HepG2 (cell line): ENCODE measurements around the gene OR52N1. TPM values are rescaled to one million over a fixed set of nuclear protein-coding genes. Genes with fewer than 3 reads are reported as not detected.

Source experiments
- ATAC-seq: fragments of 200-7000 bp; cut with Tn5 transposase; 3 replicates; pipeline ENCODE4 v1.9.1; 2020; ENCODE audit warnings: mild to moderate bottlenecking, moderate library complexity
- BruUV-seq: library from RNA; stranded (reverse); fragments of 400-500 nt; replicated peaks from 2 replicates; lab custom pipeline; 2021; lab: Mats Ljungman, UMichigan
- CTCF ChIA-PET: fragments of 300-600 bp; formaldehyde crosslinking; extraction: SDS; loops from one replicate; lab custom pipeline; 2021; ENCODE audit warnings: low total read pairs, inconsistent platforms, low intra/inter-chr PET ratio; lab: Yijun Ruan, JAX
- POLR2A ChIA-PET: fragments of 350-600 bp; sonication (Branson Sonifier 250); formaldehyde crosslinking; loops from one replicate; lab custom pipeline; 2020; ENCODE audit warnings: antibody characterized with exemption, inconsistent platforms; lab: Yijun Ruan, JAX
- DNase-seq: peaks from one replicate; pipeline ENCODE4 v3.0.0-alpha.2; 2015; ENCODE audit warnings: low spot score
- FAIRE-seq: peaks from 3 replicates; lab custom pipeline; 2011; peaks lifted over from hg19 to GRCh38; lab: Jason Lieb, UNC
- H2AFZ ChIP-seq: one replicate; pipeline ENCODE4 v1.6.1; 2011; ENCODE audit warnings: low read length, inconsistent platforms
- H3K27ac ChIP-seq: fragments of 300-600 bp; 3 replicates; pipeline ENCODE4 v1.8.0; 2011; ENCODE audit warnings: mixed run types, mild to moderate bottlenecking, mixed read lengths, low read length, inconsistent platforms; ENCODE audit not compliant: insufficient read depth; ENCODE audit errors: extremely low read length
- H3K27me3 ChIP-seq, 2 experiments: fragments of 200-600 bp in 1 of 2; 2 replicates in 1 of 2; 3 replicates in 1 of 2; pipeline versions ENCODE4 v1.6.0 to v1.8.0; 2011; ENCODE audit warnings: low read length in 2 of 2, mild to moderate bottlenecking in 2 of 2, moderate library complexity in 2 of 2, inconsistent platforms in 1 of 2; ENCODE audit not compliant: insufficient read depth in 2 of 2, control insufficient read depth in 1 of 2
- H3K36me3 ChIP-seq, 2 experiments: fragments of 200-600 bp in 1 of 2; replicated peaks in 1 of 2; 2 replicates in 1 of 2; 3 replicates in 1 of 2; pipeline versions ENCODE4 v1.5.1 to v1.8.0; 2011; ENCODE audit warnings: low read length in 2 of 2, inconsistent platforms in 1 of 2; ENCODE audit not compliant: insufficient read depth in 2 of 2, control insufficient read depth in 1 of 2
- H3K4me1 ChIP-seq: 2 replicates; pipeline ENCODE4 v1.5.1; 2012; ENCODE audit warnings: low read length, inconsistent platforms; ENCODE audit not compliant: insufficient read depth
- H3K4me2 ChIP-seq: 2 replicates; pipeline ENCODE4 v1.6.0; 2011; ENCODE audit warnings: low read depth, low read length, inconsistent platforms
- H3K4me3 ChIP-seq, 3 experiments: fragments of 200-600 bp in 1 of 3; sonication (generic), shearing (Covaris generic) in 1 of 3; replicated peaks in 1 of 3; 2 replicates each; pipeline ENCODE4 v1.5.1; 2011 to 2016; ENCODE audit warnings: low read length in 3 of 3, inconsistent platforms in 2 of 3, low read depth in 2 of 3, mild to moderate bottlenecking in 2 of 3, control low read depth in 1 of 3, mixed read lengths in 1 of 3; ENCODE audit not compliant: insufficient read depth in 1 of 3
- H3K79me2 ChIP-seq: one replicate; pipeline ENCODE4 v1.6.1; 2011; ENCODE audit warnings: low read length, inconsistent platforms; ENCODE audit not compliant: insufficient read depth
- H3K9ac ChIP-seq: 2 replicates; pipeline ENCODE4 v1.6.0; 2011; ENCODE audit warnings: mild to moderate bottlenecking, low read depth, low read length, inconsistent platforms; ENCODE audit not compliant: insufficient read depth
- H3K9me3 ChIP-seq: 2 replicates; pipeline ENCODE4 v1.5.1; 2012; ENCODE audit warnings: mild to moderate bottlenecking, low read length
- H4K20me1 ChIP-seq: 2 replicates; pipeline ENCODE4 v1.6.0; 2011; ENCODE audit warnings: inconsistent platforms, mild to moderate bottlenecking, low read length, moderate library complexity; ENCODE audit not compliant: insufficient read depth
- ATRX ChIP-seq: sonication (generic); formaldehyde crosslinking; IDR thresholded peaks from 2 replicates; pipeline ENCODE4 v1.4.0; 2020; ENCODE audit warnings: missing genetic modification reagents, borderline replicate concordance
- BHLHE40 ChIP-seq: IDR thresholded peaks from 2 replicates; pipeline ENCODE4 v1.6.1; 2011; ENCODE audit warnings: low read length, improper control_type of control experiment
- NFYB ChIP-seq: sonication (generic); formaldehyde crosslinking; IDR thresholded peaks from 2 replicates; pipeline ENCODE4 v1.4.0; 2020; ENCODE audit warnings: missing genetic modification reagents
- NR2F1 ChIP-seq, 2 experiments: fragments of 450-650 bp in 1 of 2; formaldehyde crosslinking in 1 of 2; IDR thresholded peaks; 2 replicates each; pipeline versions ENCODE4 v1.5.0 to v1.6.1; 2016 to 2020; ENCODE audit warnings: mild to moderate bottlenecking in 1 of 2, missing compliant biosample characterization in 1 of 2, missing genetic modification reagents in 1 of 2, moderate library complexity in 1 of 2
- ZKSCAN5 ChIP-seq: sonication (generic); formaldehyde crosslinking; IDR thresholded peaks from 2 replicates; pipeline ENCODE4 v1.5.1; 2020; ENCODE audit warnings: mild to moderate bottlenecking, missing genetic modification reagents
- ZNF264 ChIP-seq: sonication (generic); formaldehyde crosslinking; IDR thresholded peaks from 2 replicates; pipeline ENCODE4 v1.4.0; 2020; ENCODE audit warnings: missing genetic modification reagents
- ZNF382 ChIP-seq: sonication (generic); formaldehyde crosslinking; IDR thresholded peaks from 2 replicates; pipeline ENCODE4 v1.5.0; 2020; ENCODE audit warnings: missing genetic modification reagents, mild to moderate bottlenecking, borderline replicate concordance
- WGBS: methylation state at CpG from one replicate; pipeline ENCODE4 v1.1.6; 2017; ENCODE audit warnings: low lambda C conversion rate; 5-methylcytosine and 5-hydroxymethylcytosine counted together
- in situ Hi-C: cut with HindIII; loops from 2 replicates; pipeline ENCODE4 v1.10.0; 2017; ENCODE audit warnings: low pct_unique_long_range_greater_than_20kb; ENCODE audit not compliant: extremely low pct_ligation_motif_present
- intact Hi-C: fragments of 100-400 bp; cut with micrococcal nuclease; formaldehyde crosslinking; loops from one replicate; pipeline ENCODE4 v1.10.0; 2022; ENCODE audit not compliant: unreplicated experiment
- polyA plus RNA-seq, 8 experiments: library from polyadenylated mRNA; depleted of rRNA in 3 of 8; stranded (reverse) in 7 of 8; unstranded in 1 of 8; fragments of >200 nt; fragmentation: Illumina TruSeq in 4 of 8; extraction: Trizol in 4 of 8; gene quantifications; 2 replicates each; pipeline versions ENCODE4 v1.2.1 to v1.2.3, GENCODE V29; 2011 to 2016; ENCODE audit warnings: low read depth in 4 of 8, missing spikeins in 1 of 8, mixed read lengths in 1 of 8; ENCODE audit not compliant: insufficient read depth in 1 of 8
- total RNA-seq, 5 experiments: library from RNA; depleted of rRNA; stranded (reverse); fragments of >200 nt; fragmentation: Illumina TruSeq; extraction: Trizol; gene quantifications; 2 replicates each; pipeline ENCODE4 v1.2.3, GENCODE V29; 2016; ENCODE audit warnings: low read depth in 1 of 5
- TF ChIP-seq, protein P1 (sequence below): sonication (generic); formaldehyde crosslinking; IDR thresholded peaks from 2 replicates; pipeline ENCODE4 v1.5.0; 2020; ENCODE audit warnings: missing genetic modification reagents
- TF ChIP-seq, protein P2 (sequence below): sonication (generic); formaldehyde crosslinking; IDR thresholded peaks from 2 replicates; pipeline ENCODE4 v1.4.0; 2020; ENCODE audit warnings: missing genetic modification reagents, borderline replicate concordance
- TF ChIP-seq, protein P3 (sequence below): sonication (generic); formaldehyde crosslinking; IDR thresholded peaks from 2 replicates; pipeline ENCODE4 v1.5.1; 2020; ENCODE audit warnings: missing genetic modification reagents, mild to moderate bottlenecking, borderline replicate concordance
- TF ChIP-seq, protein P4 (sequence below): sonication (generic); formaldehyde crosslinking; IDR thresholded peaks from 2 replicates; pipeline ENCODE4 v1.4.0; 2020; ENCODE audit warnings: low read depth, mild to moderate bottlenecking, missing genetic modification reagents
- TF ChIP-seq, protein P5 (sequence below): sonication (generic); IDR thresholded peaks from 2 replicates; pipeline ENCODE4 v1.6.1; 2016; ENCODE audit warnings: low read depth, borderline replicate concordance

Gene OR52N1
- total and polyA plus RNA-seq, 2 of the 13 experiments (the other 11 are each of a cell fraction or from before 2014, with no cell fraction given) = not detected

DNA sequence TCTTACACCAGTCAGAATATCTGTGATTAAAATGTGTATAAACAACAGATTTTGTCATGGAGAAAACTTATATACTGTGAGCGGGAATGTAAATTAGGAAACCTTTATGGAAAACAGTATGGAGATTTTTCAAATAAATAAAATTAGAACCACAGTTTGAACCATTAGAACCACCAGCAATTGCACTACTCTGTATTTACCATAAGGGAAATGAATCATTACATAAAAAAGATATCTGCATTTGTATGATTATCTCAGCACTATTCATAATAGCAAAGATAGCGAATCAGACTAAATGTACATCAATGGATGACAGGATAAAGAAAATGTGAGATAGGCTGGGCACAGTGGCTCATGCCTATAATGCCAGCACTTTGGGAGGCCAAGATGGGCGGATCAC lies 44.5 kb downstream of the OR52N1 start:
- Histone ChIP-seq H3K4me3 (no peak overlapping the region), H3K79me2 (no peaks in the 10 kb centered on the region), H3K27me3 (no peaks in the 10 kb centered on the region), H3K4me2 (no peak overlapping the region), H3K9ac (no peak overlapping the region), H3K9me3 (no peaks in the 10 kb centered on the region), H4K20me1 (no peaks in the 10 kb centered on the region; the same call in 1 of the 2 replicates), H2AFZ (no peak overlapping the region), H3K36me3 (no peaks in the 10 kb centered on the region), H3K4me1 (no peaks in the 10 kb centered on the region), H3K27ac (no peak overlapping the region)
- ChIA-PET CTCF (no interaction called here), POLR2A (no interaction called here)
- 18% methylated on average over 3 of the region's 3 CpGs for WGBS
- intact Hi-C loops = no loop called here
- in situ Hi-C loops = no loop called here
- ATAC-seq (no peak), FAIRE-seq (no peak), DNase-seq (no peak)
- no TSS peak for BruUV-seq
- TF ChIP-seq ZNF382 = no peak
- TF ChIP-seq, protein P1, sequence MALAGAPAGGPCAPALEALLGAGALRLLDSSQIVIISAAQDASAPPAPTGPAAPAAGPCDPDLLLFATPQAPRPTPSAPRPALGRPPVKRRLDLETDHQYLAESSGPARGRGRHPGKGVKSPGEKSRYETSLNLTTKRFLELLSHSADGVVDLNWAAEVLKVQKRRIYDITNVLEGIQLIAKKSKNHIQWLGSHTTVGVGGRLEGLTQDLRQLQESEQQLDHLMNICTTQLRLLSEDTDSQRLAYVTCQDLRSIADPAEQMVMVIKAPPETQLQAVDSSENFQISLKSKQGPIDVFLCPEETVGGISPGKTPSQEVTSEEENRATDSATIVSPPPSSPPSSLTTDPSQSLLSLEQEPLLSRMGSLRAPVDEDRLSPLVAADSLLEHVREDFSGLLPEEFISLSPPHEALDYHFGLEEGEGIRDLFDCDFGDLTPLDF (CRISPR knock-in tag) = no peak
- TF ChIP-seq, protein P2, sequence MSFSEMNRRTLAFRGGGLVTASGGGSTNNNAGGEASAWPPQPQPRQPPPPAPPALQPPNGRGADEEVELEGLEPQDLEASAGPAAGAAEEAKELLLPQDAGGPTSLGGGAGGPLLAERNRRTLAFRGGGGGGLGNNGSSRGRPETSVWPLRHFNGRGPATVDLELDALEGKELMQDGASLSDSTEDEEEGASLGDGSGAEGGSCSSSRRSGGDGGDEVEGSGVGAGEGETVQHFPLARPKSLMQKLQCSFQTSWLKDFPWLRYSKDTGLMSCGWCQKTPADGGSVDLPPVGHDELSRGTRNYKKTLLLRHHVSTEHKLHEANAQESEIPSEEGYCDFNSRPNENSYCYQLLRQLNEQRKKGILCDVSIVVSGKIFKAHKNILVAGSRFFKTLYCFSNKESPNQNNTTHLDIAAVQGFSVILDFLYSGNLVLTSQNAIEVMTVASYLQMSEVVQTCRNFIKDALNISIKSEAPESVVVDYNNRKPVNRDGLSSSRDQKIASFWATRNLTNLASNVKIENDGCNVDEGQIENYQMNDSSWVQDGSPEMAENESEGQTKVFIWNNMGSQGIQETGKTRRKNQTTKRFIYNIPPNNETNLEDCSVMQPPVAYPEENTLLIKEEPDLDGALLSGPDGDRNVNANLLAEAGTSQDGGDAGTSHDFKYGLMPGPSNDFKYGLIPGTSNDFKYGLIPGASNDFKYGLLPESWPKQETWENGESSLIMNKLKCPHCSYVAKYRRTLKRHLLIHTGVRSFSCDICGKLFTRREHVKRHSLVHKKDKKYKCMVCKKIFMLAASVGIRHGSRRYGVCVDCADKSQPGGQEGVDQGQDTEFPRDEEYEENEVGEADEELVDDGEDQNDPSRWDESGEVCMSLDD (CRISPR knock-in tag) = no peak

DNA sequence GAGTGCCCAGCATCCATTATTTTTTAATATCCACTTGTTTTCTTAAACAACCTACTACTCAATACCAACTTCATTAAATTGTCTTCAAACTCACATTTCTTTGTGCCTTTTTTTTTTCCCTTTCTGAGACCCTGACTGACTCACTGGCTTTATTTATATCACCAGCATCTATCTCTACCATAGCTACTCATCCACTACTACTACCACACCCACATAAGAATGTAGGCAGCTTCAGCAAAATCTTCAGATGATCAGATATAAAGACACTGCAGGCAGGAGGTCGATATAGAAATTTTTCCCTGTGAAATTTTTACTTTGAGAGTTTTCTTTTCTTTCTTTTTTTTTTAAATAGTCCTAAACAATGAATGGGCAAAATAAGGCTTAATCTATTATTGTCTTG lies 52.6 kb downstream of the OR52N1 start:
- WGBS = 0% methylated on average over 1 of the region's 1 CpG
- in situ Hi-C loops = no loop called here
- H3K4me2 ChIP-seq = no peak overlapping the region
- H3K79me2 ChIP-seq = no peaks in the 10 kb centered on the region
- intact Hi-C loops = no loop called here
- no peak for DNase-seq
- no peaks in the 10 kb centered on the region for H3K9me3 ChIP-seq
- no peaks in the 10 kb centered on the region for H3K36me3 ChIP-seq
- ATAC-seq = no peak
- no peak overlapping the region for H3K9ac ChIP-seq
- no TSS peak for BruUV-seq
- POLR2A ChIA-PET = no interaction called here
- H3K27ac ChIP-seq = no peak overlapping the region
- no peaks in the 10 kb centered on the region for H3K27me3 ChIP-seq
- no peak for FAIRE-seq
- CTCF ChIA-PET = no interaction called here
- H2AFZ ChIP-seq = no peak overlapping the region
- no peak overlapping the region for H3K4me3 ChIP-seq
- no peaks in the 10 kb centered on the region for H3K4me1 ChIP-seq
- no peaks in the 10 kb centered on the region for H4K20me1 ChIP-seq
- TF ChIP-seq, protein P3, sequence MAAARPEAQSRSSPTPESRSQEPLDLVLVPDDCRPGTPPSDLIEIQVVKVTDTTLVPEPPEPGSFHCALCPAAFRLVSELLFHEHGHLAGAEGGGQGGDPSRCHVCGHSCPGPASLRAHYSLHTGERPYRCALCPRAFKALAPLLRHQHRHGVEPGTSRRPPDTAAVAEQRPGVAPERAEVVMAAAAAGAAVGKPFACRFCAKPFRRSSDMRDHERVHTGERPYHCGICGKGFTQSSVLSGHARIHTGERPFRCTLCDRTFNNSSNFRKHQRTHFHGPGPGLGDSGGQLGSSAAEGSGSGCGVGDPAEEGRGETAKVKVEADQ (CRISPR knock-in tag) = no peak
- TF ChIP-seq ZKSCAN5 (CRISPR knock-in tag) (no peak), NR2F1 (CRISPR knock-in tag; IDR thresholded peaks at IDR 0.05) (no peak), ZNF264 (CRISPR knock-in tag) (no peak), NFYB (no peak), BHLHE40 (no peak), ATRX (no peak)
- TF ChIP-seq, protein P4, sequence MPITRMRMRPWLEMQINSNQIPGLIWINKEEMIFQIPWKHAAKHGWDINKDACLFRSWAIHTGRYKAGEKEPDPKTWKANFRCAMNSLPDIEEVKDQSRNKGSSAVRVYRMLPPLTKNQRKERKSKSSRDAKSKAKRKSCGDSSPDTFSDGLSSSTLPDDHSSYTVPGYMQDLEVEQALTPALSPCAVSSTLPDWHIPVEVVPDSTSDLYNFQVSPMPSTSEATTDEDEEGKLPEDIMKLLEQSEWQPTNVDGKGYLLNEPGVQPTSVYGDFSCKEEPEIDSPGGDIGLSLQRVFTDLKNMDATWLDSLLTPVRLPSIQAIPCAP (CRISPR knock-in tag) = no peak
- TF ChIP-seq, protein P5, sequence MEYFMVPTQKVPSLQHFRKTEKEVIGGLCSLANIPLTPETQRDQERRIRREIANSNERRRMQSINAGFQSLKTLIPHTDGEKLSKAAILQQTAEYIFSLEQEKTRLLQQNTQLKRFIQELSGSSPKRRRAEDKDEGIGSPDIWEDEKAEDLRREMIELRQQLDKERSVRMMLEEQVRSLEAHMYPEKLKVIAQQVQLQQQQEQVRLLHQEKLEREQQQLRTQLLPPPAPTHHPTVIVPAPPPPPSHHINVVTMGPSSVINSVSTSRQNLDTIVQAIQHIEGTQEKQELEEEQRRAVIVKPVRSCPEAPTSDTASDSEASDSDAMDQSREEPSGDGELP = no peak
